GM12874 (cell line): Measurements from ENCODE around the gene TMPRSS11D.

Source experiments
- TF ChIP-seq, protein P1 (sequence below): IDR thresholded peaks from 2 replicates; pipeline ENCODE4 v1.5.1; 2011; ENCODE audit warnings: low read depth, mild to moderate bottlenecking, control low read depth, low read length, moderate library complexity; ENCODE audit not compliant: insufficient read depth

The TMPRSS11D gene

DNA sequence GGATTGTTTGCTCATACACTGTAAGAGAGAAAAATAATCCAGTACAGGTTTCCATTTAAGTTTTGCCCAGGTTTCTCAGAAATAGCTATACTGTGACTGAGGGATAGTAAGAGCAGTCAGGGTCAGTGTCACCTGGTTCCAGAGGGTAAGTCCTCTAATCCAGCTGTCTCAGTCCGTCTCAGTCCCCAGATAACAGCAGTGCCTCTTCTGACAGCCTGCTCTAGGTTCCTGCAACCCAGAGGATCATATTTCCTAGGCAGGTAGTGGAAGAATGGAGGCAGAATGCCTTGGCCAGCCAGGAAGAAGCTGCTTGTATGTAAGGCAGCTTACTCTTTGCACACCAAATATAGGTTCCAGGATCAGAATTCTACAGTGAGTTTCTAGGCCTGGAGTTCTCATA lies 107.1 kb downstream of the TMPRSS11D start:
- TF ChIP-seq, protein P1, sequence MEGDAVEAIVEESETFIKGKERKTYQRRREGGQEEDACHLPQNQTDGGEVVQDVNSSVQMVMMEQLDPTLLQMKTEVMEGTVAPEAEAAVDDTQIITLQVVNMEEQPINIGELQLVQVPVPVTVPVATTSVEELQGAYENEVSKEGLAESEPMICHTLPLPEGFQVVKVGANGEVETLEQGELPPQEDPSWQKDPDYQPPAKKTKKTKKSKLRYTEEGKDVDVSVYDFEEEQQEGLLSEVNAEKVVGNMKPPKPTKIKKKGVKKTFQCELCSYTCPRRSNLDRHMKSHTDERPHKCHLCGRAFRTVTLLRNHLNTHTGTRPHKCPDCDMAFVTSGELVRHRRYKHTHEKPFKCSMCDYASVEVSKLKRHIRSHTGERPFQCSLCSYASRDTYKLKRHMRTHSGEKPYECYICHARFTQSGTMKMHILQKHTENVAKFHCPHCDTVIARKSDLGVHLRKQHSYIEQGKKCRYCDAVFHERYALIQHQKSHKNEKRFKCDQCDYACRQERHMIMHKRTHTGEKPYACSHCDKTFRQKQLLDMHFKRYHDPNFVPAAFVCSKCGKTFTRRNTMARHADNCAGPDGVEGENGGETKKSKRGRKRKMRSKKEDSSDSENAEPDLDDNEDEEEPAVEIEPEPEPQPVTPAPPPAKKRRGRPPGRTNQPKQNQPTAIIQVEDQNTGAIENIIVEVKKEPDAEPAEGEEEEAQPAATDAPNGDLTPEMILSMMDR: no peak
